Hematopoietic multipotent progenitor cell (in vitro differentiated cells): Measurements from ENCODE around the gene HOXA5. TPM values are rescaled to one million over a fixed set of nuclear protein-coding genes. Genes with fewer than 3 reads are reported as not detected.

ENCODE experiments used
- DNase-seq, 3 donors: peaks; one replicate each; pipeline ENCODE4 v3.0.0-alpha.2; 2011 to 2015; ENCODE audit warnings: low read depth in 2 of 3, low spot score in 2 of 3
- total RNA-seq: library from RNA; depleted of rRNA; stranded (reverse); fragments of >200 nt; gene quantifications from one replicate; pipeline ENCODE4 v1.2.3, GENCODE V29; 2012

The HOXA5 gene
- total RNA-seq, 1 donor, result 30.4 TPM

- DNase-seq, result no peak
Measured at GRCh38 chr7:27111042-27111750, 32.3 kb downstream of the HOXA5 start.

GRCh38 chr7:27110186-27111031, 33.1 kb downstream of the HOXA5 start:
- no peak for DNase-seq

- no peak for DNase-seq
Measured at GRCh38 chr7:27109466-27110185, 33.9 kb downstream of the HOXA5 start.

GRCh38 chr7:27108390-27109127, 34.9 kb downstream of the HOXA5 start:
- DNase-seq, result no peak

GRCh38 chr7:27107391-27108381, 35.8 kb downstream of the HOXA5 start:
- DNase-seq, result no peak

- DNase-seq, result no peak
Measured at GRCh38 chr7:27106901-27107240, 36.6 kb downstream of the HOXA5 start.

GRCh38 chr7:27106181-27106900, 37.1 kb downstream of the HOXA5 start:
- no peak for DNase-seq

- DNase-seq, result no peak
Measured at GRCh38 chr7:27105301-27106031, 38.0 kb downstream of the HOXA5 start.

- DNase-seq, result no peak
Measured at GRCh38 chr7:27104341-27105058, 39.0 kb downstream of the HOXA5 start.

GRCh38 chr7:27103489-27104226, 39.8 kb downstream of the HOXA5 start:
- DNase-seq, result no peak

GRCh38 chr7:27102581-27103442, 40.7 kb downstream of the HOXA5 start, which contains the start of gene HOXA2:
Gene HOXA2, minus strand, starts transcription at chr7:27102683. Its CDS starts 183 bp downstream, at chr7:27102500.
- DNase-seq, result no peak

GRCh38 chr7:27101957-27102580, 41.4 kb downstream of the HOXA5 start:
- DNase-seq, result no peak

GRCh38 chr7:27101171-27101956, 42.1 kb downstream of the HOXA5 start:
- no peak for DNase-seq

GRCh38 chr7:27100694-27101170, 42.7 kb downstream of the HOXA5 start:
- no peak for DNase-seq
